ENCODE data around the gene PLPPR1.

The PLPPR1 gene

DNA sequence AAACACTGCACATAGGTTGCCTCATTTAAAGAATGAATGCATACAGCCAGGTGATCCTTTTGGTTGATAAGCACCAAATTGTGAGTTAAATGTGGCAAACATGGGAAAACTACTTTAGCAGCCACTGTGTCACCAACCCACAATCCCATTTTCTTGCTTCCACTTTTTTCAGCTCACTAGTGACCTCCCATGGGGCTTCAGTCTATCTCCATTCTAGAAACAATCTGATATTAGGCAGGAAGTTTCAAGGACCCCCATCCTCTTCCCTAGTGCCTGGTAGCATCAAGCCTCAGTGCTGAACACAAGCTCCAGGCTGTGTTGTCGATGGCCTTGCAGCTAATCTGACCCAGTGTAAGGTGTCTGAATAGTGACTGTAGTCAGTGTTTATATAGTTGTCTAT, 66.2 kb downstream of the PLPPR1 start:
- no peak overlapping the region for H3K27ac ChIP-seq (ENCODE audit: low read depth, low read length, poor library complexity, severe bottlenecking)
- H3K9ac ChIP-seq (ENCODE audit: low read length), result no peak overlapping the region
- H2AFZ ChIP-seq (ENCODE audit: low read length), result no peak overlapping the region
- no peaks in the 10 kb centered on the region for H3K9me2 ChIP-seq (ENCODE audit: low read depth, low read length)
- no peaks in the 10 kb centered on the region for H4K20me1 ChIP-seq (ENCODE audit: insufficient read depth, low read length)
- no peaks in the 10 kb centered on the region for H3K79me2 ChIP-seq (ENCODE audit: insufficient read depth, low read length)
- no peak overlapping the region for H3K4me2 ChIP-seq (ENCODE audit: low read length)
- H3K4me3 ChIP-seq (ENCODE audit: low read depth, low read length, poor library complexity, severe bottlenecking), result no peak overlapping the region
- TF ChIP-seq, protein P1, sequence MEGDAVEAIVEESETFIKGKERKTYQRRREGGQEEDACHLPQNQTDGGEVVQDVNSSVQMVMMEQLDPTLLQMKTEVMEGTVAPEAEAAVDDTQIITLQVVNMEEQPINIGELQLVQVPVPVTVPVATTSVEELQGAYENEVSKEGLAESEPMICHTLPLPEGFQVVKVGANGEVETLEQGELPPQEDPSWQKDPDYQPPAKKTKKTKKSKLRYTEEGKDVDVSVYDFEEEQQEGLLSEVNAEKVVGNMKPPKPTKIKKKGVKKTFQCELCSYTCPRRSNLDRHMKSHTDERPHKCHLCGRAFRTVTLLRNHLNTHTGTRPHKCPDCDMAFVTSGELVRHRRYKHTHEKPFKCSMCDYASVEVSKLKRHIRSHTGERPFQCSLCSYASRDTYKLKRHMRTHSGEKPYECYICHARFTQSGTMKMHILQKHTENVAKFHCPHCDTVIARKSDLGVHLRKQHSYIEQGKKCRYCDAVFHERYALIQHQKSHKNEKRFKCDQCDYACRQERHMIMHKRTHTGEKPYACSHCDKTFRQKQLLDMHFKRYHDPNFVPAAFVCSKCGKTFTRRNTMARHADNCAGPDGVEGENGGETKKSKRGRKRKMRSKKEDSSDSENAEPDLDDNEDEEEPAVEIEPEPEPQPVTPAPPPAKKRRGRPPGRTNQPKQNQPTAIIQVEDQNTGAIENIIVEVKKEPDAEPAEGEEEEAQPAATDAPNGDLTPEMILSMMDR (IDR thresholded peaks at IDR 0.05; ENCODE audit: low read length), result no peak
- no peak for TF ChIP-seq EZH2 (IDR thresholded peaks at IDR 0.05; ENCODE audit: borderline replicate concordance, low read length)
- H3F3A ChIP-seq (ENCODE audit: insufficient read depth, low read length), result no peaks in the 10 kb centered on the region
- H3K4me1 ChIP-seq (ENCODE audit: insufficient read depth, low read length, severe bottlenecking), result no peaks in the 10 kb centered on the region
- no peaks in the 10 kb centered on the region for H3K36me3 ChIP-seq (ENCODE audit: insufficient read depth, low read length)
- H3K9me3 ChIP-seq (ENCODE audit: low read length), result no peaks in the 10 kb centered on the region
- H3K27me3 ChIP-seq (ENCODE audit: insufficient read depth, low read length), result no peaks in the 10 kb centered on the region

DNA sequence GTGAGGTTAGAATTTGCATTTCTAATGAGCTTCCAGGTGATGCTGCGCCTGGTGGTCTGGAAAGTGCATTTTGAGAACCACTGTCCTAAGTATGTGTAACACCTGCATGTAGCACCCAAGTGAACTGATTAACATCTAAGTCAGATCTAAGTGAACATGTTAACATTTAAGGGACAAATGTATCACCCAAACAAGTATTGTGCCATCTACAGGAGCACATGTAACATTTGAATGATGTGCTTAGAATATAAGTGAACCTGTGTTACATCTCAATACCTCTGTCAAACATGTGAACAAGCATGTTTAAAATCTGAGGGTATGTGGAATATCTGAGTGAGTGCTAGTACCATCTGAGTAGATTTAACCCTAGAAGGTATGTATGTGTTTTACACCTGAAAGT, 68.7 kb downstream of the PLPPR1 start:
- no peak for TF ChIP-seq EZH2 (IDR thresholded peaks at IDR 0.05; ENCODE audit: borderline replicate concordance, low read length)
- TF ChIP-seq, protein P1 (IDR thresholded peaks at IDR 0.05; ENCODE audit: low read length), result no peak
- Histone ChIP-seq H3K9ac (ENCODE audit: low read length) (no peak overlapping the region), H3K4me1 (ENCODE audit: insufficient read depth, low read length, severe bottlenecking) (no peaks in the 10 kb centered on the region), H3K36me3 (ENCODE audit: insufficient read depth, low read length) (no peaks in the 10 kb centered on the region), H3K9me2 (ENCODE audit: low read depth, low read length) (no peaks in the 10 kb centered on the region), H3K9me3 (ENCODE audit: low read length) (no peaks in the 10 kb centered on the region), H3K27me3 (ENCODE audit: insufficient read depth, low read length) (no peaks in the 10 kb centered on the region), H4K20me1 (ENCODE audit: insufficient read depth, low read length) (no peaks in the 10 kb centered on the region), H3F3A (ENCODE audit: insufficient read depth, low read length) (no peaks in the 10 kb centered on the region), H2AFZ (ENCODE audit: low read length) (no peak overlapping the region), H3K4me3 (ENCODE audit: low read depth, low read length, poor library complexity, severe bottlenecking) (no peak overlapping the region), H3K4me2 (ENCODE audit: low read length) (no peak overlapping the region), H3K79me2 (ENCODE audit: insufficient read depth, low read length) (no peaks in the 10 kb centered on the region), H3K27ac (ENCODE audit: low read depth, low read length, poor library complexity, severe bottlenecking) (no peak overlapping the region)

DNA sequence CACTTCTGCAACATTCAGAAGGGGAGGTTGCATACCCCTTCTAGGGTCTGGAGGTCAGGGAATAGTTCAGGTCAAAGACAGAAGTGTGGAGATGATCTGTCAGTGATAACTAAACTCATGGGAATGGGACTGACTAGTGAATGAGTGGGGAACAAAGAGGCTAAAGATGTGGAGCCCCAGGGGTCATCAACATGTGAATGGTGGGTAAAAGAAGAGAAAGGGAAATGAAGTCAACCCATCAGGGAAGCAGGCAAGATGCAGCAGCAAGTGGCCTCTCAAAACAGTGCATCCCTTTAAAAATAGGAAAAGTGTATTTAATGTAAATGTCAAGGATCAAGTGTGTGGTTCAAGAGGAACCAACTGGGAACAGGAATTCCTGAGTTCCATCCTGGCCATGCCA, 69.9 kb downstream of the PLPPR1 start:
- Histone ChIP-seq H3K4me2 (ENCODE audit: low read length) (no peak overlapping the region), H3F3A (ENCODE audit: insufficient read depth, low read length) (no peaks in the 10 kb centered on the region), H3K9ac (ENCODE audit: low read length) (no peak overlapping the region), H3K4me1 (ENCODE audit: insufficient read depth, low read length, severe bottlenecking) (no peaks in the 10 kb centered on the region), H2AFZ (ENCODE audit: low read length) (no peak overlapping the region), H3K9me2 (ENCODE audit: low read depth, low read length) (no peaks in the 10 kb centered on the region), H3K4me3 (ENCODE audit: low read depth, low read length, poor library complexity, severe bottlenecking) (no peak overlapping the region), H3K27me3 (ENCODE audit: insufficient read depth, low read length) (no peaks in the 10 kb centered on the region), H3K36me3 (ENCODE audit: insufficient read depth, low read length) (no peaks in the 10 kb centered on the region), H3K79me2 (ENCODE audit: insufficient read depth, low read length) (no peaks in the 10 kb centered on the region), H3K27ac (ENCODE audit: low read depth, low read length, poor library complexity, severe bottlenecking) (no peak overlapping the region), H4K20me1 (ENCODE audit: insufficient read depth, low read length) (no peaks in the 10 kb centered on the region), H3K9me3 (ENCODE audit: low read length) (no peaks in the 10 kb centered on the region)
- TF ChIP-seq, protein P1 (IDR thresholded peaks at IDR 0.05; ENCODE audit: low read length), result no peak
- TF ChIP-seq EZH2 (IDR thresholded peaks at IDR 0.05; ENCODE audit: borderline replicate concordance, low read length), result no peak

Measured in OCI-LY1 (cell line).